ENCODE results near the gene SCGB1A1. TPM values are rescaled to one million over a fixed set of nuclear protein-coding genes. Genes with fewer than 3 reads are reported as not detected.

The SCGB1A1 gene
- total and polyA plus RNA-seq, 2 of the 13 experiments (the other 11 are each of a cell fraction or from before 2014, with no cell fraction given), result not detected

- Histone ChIP-seq H3K27ac (ENCODE audit: extremely low read length, insufficient read depth, low read length) (no peak overlapping the region), H4K20me1 (ENCODE audit: insufficient read depth, low read length) (no peaks in the 10 kb centered on the region), H2AFZ (ENCODE audit: low read length) (no peak overlapping the region), H3K79me2 (ENCODE audit: insufficient read depth, low read length) (no peaks in the 10 kb centered on the region), H3K4me1 (ENCODE audit: insufficient read depth, low read length) (peaks cover 52% of the 10 kb centered on the region), H3K36me3 (replicated peaks in 1 of 2; ENCODE audit: control insufficient read depth in 1 of 2, insufficient read depth in 2 of 2, low read length in 2 of 2) (no peaks in the 10 kb centered on the region), H3K4me2 (ENCODE audit: low read depth, low read length) (no peak overlapping the region; the same call in 1 of the 2 replicates), H3K27me3 (ENCODE audit: control insufficient read depth in 1 of 2, insufficient read depth in 2 of 2, low read length in 2 of 2) (peaks cover 3 to 43% of the 10 kb centered on the region in 2 experiments; a peak in 4 of 5 replicates), H3K4me3 (replicated peaks in 1 of 3; ENCODE audit: insufficient read depth in 1 of 3, low read depth in 2 of 3, low read length in 3 of 3) (no peak overlapping the region), H3K9ac (ENCODE audit: insufficient read depth, low read depth, low read length) (no peak overlapping the region), H3K9me3 (ENCODE audit: low read length) (no peaks in the 10 kb centered on the region)
- in situ Hi-C loops (cut with HindIII; ENCODE audit: extremely low pct_ligation_motif_present, low pct_unique_long_range_greater_than_20kb) (no loop called here), intact Hi-C loops (cut with micrococcal nuclease; ENCODE audit: unreplicated experiment) (no loop called here)
- no TSS peak for BruUV-seq (replicated peaks)
- CTCF ChIA-PET (ENCODE audit: low intra/inter-chr PET ratio, low total read pairs), result no interaction called here
- TF ChIP-seq ASH2L (IDR thresholded peaks at IDR 0.05; ENCODE audit: insufficient read length, low read depth, low read length), result no peak
- no peak for TF ChIP-seq RFX3 (CRISPR knock-in tag; IDR thresholded peaks at IDR 0.05)
- no peak for TF ChIP-seq BCLAF1 (IDR thresholded peaks at IDR 0.05)
- TF ChIP-seq RERE (CRISPR knock-in tag; IDR thresholded peaks at IDR 0.05; ENCODE audit: low read depth), result no peak
- TF ChIP-seq GTF3A (CRISPR knock-in tag; conservative IDR thresholded peaks at IDR 0.05), result no peak
- TF ChIP-seq ELF3 (CRISPR knock-in tag; IDR thresholded peaks at IDR 0.05), result no peak
- no peak for TF ChIP-seq HOXA5 (CRISPR knock-in tag; IDR thresholded peaks at IDR 0.05)
- no peak for TF ChIP-seq FOSL1 (CRISPR knock-in tag; IDR thresholded peaks at IDR 0.05; ENCODE audit: borderline replicate concordance)
- TF ChIP-seq ZBTB26 (CRISPR knock-in tag; IDR thresholded peaks at IDR 0.05; ENCODE audit: borderline replicate concordance), result no peak
- no peak for TF ChIP-seq ZGPAT (CRISPR knock-in tag; IDR thresholded peaks at IDR 0.05)
- TF ChIP-seq ZNF337 (CRISPR knock-in tag; IDR thresholded peaks at IDR 0.05; ENCODE audit: borderline replicate concordance, low read depth), result no peak
- ATAC-seq (no peak), DNase-seq (ENCODE audit: low spot score) (no peak), FAIRE-seq (no peak)
- 45% methylated on average over 6 of the region's 6 CpGs for WGBS (ENCODE audit: low lambda C conversion rate)
- POLR2A ChIA-PET, result interaction anchor here (1.1 to 1.4 kb wide), 2 partner anchors 158 to 174 kb away, joined by 3 to 4 read pairs; partner anchors contain the start of gene EEF1G
Observed at GRCh38 chr11:62400281-62400680, 18.6 kb upstream of the SCGB1A1 start.
